Measurements from ENCODE around the gene LRRC37B.
A peak's percentile ranks its signal among the peaks of the same experiment; 100 is the strongest.

The LRRC37B gene

DNA sequence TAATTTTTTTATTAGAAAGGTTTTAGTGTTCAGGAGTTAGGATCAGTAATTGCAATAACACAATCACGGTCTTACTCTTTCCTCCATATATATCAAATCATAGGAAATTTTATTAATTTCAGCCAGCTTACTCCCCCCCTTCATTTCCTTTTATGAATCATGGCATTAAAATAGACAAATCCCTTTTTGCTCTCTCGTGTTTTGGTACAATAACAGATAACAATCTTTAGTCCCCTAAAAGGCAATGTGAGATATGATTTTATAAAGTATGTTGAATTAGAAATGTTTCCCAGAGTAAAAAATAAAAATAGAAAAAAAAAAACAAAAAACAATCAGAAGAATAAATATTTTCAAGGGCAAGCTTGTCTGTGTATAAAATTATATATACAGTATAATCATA lies 92.5 kb downstream of the LRRC37B start:
- no peak for DNase-seq

DNA sequence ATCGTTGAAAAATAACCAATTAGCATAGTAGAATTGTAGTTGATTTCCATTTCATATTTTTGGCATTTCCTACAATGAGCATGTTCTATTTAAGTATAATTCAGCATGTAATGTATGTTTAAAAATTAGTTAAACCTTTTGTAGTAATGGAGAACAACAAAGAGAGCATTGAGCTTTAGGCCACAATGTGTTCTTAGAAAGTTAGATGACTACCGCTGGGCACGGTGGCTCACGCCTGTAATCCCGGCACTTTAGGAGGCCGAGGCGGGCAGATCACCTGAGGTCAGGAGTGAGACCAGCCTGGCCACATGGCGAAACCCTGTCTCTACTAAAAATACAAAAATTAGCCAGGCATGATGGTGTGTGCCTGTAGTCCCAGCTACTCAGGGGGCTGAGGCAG lies 93.1 kb downstream of the LRRC37B start:
- peak in 1 of 2 experiments; percentile 4 for DNase-seq

DNA sequence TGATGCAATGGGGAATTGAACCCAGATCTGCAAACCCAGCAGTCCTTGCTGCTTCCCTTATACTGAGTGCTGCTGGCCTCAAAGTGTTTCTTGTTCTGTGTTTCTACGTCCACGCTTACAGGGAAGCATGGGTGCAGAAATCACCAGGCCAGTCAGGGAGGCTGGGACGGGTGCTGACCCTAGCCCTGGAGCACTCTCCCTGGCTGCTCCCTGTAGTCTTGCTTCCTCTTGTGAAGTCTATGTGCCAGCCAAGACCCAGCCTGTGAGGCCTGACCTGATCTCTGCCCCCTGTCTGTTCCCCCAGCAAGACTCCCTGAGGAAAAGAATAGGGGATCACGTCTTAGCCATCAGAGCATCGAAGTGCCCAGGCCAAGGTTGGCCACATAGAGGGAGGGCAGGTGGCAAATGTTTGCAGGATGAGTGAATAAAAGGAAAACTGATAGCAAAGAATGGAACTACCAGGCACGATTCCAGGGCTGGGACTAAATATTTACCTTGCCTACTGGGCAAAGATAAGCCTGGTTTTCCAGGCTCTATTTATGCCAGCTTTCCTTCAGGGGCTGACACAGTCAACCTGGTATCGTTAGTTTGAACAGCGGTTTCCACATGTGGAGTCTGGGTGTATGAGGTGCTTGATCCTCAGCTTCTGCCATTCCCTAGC lies 93.9 kb downstream of the LRRC37B start:
- peak in 1 of 2 experiments; percentile 9 for DNase-seq

DNA sequence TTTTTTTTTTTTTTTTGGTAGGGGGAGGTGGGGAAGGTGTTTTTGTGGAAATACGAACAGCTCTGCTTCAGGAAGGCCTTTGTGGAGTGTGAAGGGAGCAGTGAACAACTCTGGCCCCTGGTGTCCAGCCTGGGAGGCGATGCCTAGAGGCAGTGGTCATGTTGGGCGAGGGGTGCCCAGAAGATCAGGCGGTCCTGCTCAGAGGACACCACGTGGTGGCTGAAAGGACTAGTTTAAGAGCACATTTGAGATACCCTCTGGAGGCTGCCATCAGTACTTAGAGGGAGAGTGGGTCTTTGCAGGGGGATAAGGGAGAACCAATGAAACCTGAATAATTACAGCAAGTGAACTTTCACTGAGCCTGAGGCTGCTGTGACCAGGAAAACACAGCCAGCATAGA lies 95.0 kb downstream of the LRRC37B start:
- peak in 1 of 2 experiments; percentile 9 for DNase-seq

DNA sequence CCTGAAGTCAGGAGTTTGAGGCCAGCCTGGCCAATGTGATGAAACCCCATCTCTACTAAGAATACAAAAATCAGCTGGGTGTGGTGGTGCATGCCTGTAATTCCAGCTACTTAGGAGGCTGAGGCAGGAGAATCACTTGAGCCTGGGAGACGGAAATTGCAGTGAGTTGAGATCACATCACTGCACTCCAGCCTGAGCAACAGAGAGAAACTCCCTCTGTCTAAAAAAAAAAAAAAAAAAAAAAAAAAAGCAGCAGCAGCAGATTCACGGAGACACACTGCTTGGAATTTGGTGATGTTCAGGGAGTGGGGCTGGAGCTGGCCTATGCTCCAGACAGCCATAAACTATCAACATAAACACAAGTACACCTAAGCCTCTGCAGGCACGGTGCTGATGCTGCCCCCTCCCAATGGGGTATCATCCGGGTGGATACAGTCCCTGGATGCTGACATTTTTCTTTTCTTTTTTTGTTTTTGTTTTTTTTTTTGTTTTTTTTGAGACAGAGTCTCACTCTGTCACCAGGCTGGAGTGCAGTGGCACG lies 95.5 kb downstream of the LRRC37B start:
- DNase-seq: peak in 1 of 2 experiments; percentile 1

Data from activated T-cell treated with anti-CD3 and anti-CD28 coated beads, Interleukin-2, amount 50 U/mL, for 48 hours (primary cell).